GM12878 (cell line): Measurements from ENCODE around the gene PTCD1. TPM values are rescaled to one million over a fixed set of nuclear protein-coding genes. Genes with fewer than 3 reads are reported as not detected.

ENCODE experiments used
- ATAC-seq: fragments of 200-7000 bp; cut with Tn5 transposase; 3 replicates; pipeline ENCODE4 v1.9.1; 2020; ENCODE audit warnings: mild to moderate bottlenecking, moderate library complexity
- BruUV-seq: library from RNA; stranded (reverse); fragments of 400-500 nt; replicated peaks from 2 replicates; lab custom pipeline; 2021; lab: Mats Ljungman, UMichigan
- CTCF ChIA-PET: fragments of 300-600 bp; sonication (Branson Sonifier 250); formaldehyde crosslinking; extraction: SDS; loops from one replicate; lab custom pipeline; 2021; ENCODE audit warnings: inconsistent platforms; lab: Yijun Ruan, JAX
- POLR2A ChIA-PET: fragments of 350-600 bp; formaldehyde crosslinking; extraction: SDS; loops from one replicate; lab custom pipeline; 2021; ENCODE audit warnings: inconsistent platforms; lab: Charles Lee
- RAD21 ChIA-PET: fragments of 300-600 bp; sonication (Branson Sonifier 250); formaldehyde crosslinking; loops from one replicate; lab custom pipeline; 2023; ENCODE audit warnings: antibody characterized with exemption; ENCODE audit not compliant: unreplicated experiment; lab: Charles Lee
- SMC1A ChIA-PET: fragments of 300-600 bp; sonication (Branson Sonifier 250); formaldehyde crosslinking; loops from one replicate; lab custom pipeline; 2023; ENCODE audit not compliant: unreplicated experiment, uncharacterized antibody; lab: Charles Lee
- DNase-seq: peaks from one replicate; pipeline ENCODE4 v3.0.0-alpha.2; 2011; ENCODE audit warnings: low read depth, low spot score
- FAIRE-seq: peaks from 3 replicates; lab custom pipeline; 2011; peaks lifted over from hg19 to GRCh38; lab: Jason Lieb, UNC
- H2AFZ ChIP-seq: 2 replicates; pipeline ENCODE4 v1.6.0; 2011; ENCODE audit warnings: low read depth, low read length, control low read depth; ENCODE audit not compliant: control insufficient read depth
- H3K27ac ChIP-seq: 2 replicates; pipeline ENCODE4 v1.5.1; 2011; ENCODE audit warnings: control low read depth; ENCODE audit not compliant: control insufficient read depth, insufficient read depth
- H3K27me3 ChIP-seq, 2 experiments: replicated peaks in 1 of 2; 2 replicates each; pipeline versions ENCODE4 v1.6.0 to v1.6.1; 2011; ENCODE audit warnings: low read length in 1 of 2; ENCODE audit not compliant: control insufficient read depth in 2 of 2, insufficient read depth in 2 of 2
- H3K36me3 ChIP-seq, 2 experiments: 2 replicates each; pipeline ENCODE4 v1.5.1; 2011; ENCODE audit warnings: low read length in 1 of 2; ENCODE audit not compliant: control insufficient read depth in 2 of 2, insufficient read depth in 2 of 2
- H3K4me1 ChIP-seq: 2 replicates; pipeline ENCODE4 v1.6.1; 2011; ENCODE audit warnings: mild to moderate bottlenecking, low read length, moderate library complexity, mixed read lengths; ENCODE audit not compliant: control insufficient read depth, insufficient read depth
- H3K4me2 ChIP-seq: 2 replicates; pipeline ENCODE4 v1.6.0; 2011; ENCODE audit warnings: control low read depth; ENCODE audit not compliant: control insufficient read depth, insufficient read depth
- H3K4me3 ChIP-seq: fragments of 200-600 bp; sonication (generic); 2 replicates; pipeline ENCODE4 v1.5.1; 2016
- H3K79me2 ChIP-seq: 2 replicates; pipeline ENCODE4 v1.6.0; 2011; ENCODE audit warnings: low read length; ENCODE audit not compliant: control insufficient read depth, insufficient read depth
- H3K9ac ChIP-seq: 2 replicates; pipeline ENCODE4 v1.8.0; 2011; ENCODE audit warnings: low read length, control low read depth, mixed read lengths; ENCODE audit not compliant: control insufficient read depth, insufficient read depth
- H3K9me3 ChIP-seq: replicated peaks from 3 replicates; pipeline ENCODE4 v1.5.1; 2011; ENCODE audit warnings: mild to moderate bottlenecking, low read length; ENCODE audit not compliant: control insufficient read depth, insufficient read depth
- H4K20me1 ChIP-seq: 2 replicates; pipeline ENCODE4 v1.6.0; 2011; ENCODE audit not compliant: control insufficient read depth, insufficient read depth
- BCLAF1 ChIP-seq: fragments of 450-650 bp; IDR thresholded peaks from 2 replicates; pipeline ENCODE4 v1.6.1; 2017; ENCODE audit warnings: antibody characterized with exemption, mild to moderate bottlenecking, moderate library complexity
- CEBPB ChIP-seq, 2 experiments: fragments of 150-350 bp in 1 of 2; IDR thresholded peaks; 2 replicates each; pipeline ENCODE4 v1.6.1; 2012 to 2014; ENCODE audit warnings: low read depth in 2 of 2, low read length in 2 of 2, borderline replicate concordance in 1 of 2, inconsistent platforms in 1 of 2
- CHD4 ChIP-seq: fragments of 200-600 bp; sonication (generic); IDR thresholded peaks from 2 replicates; pipeline ENCODE4 v1.6.1; 2016; ENCODE audit warnings: mild to moderate bottlenecking
- HDAC6 ChIP-seq: fragments of 200-600 bp; sonication (generic); IDR thresholded peaks from one replicate; pipeline ENCODE4 v1.8.0; 2017; ENCODE audit warnings: antibody characterized with exemption; ENCODE audit not compliant: unreplicated experiment
- MEF2B ChIP-seq: fragments of 450-650 bp; IDR thresholded peaks from 2 replicates; pipeline ENCODE4 v1.6.1; 2018; ENCODE audit warnings: mild to moderate bottlenecking, moderate library complexity; ENCODE audit not compliant: partially characterized antibody, poor library complexity, severe bottlenecking
- NKRF ChIP-seq: fragments of 450-650 bp; conservative IDR thresholded peaks from 2 replicates; pipeline ENCODE4 v1.6.1; 2017; ENCODE audit warnings: mild to moderate bottlenecking, moderate library complexity
- RB1 ChIP-seq: fragments of 450-650 bp; formaldehyde crosslinking; IDR thresholded peaks from 2 replicates; pipeline ENCODE4 v1.6.1; 2017; ENCODE audit warnings: mild to moderate bottlenecking, borderline replicate concordance
- SIX5 ChIP-seq: IDR thresholded peaks from 2 replicates; pipeline ENCODE4 v1.6.1; 2011; ENCODE audit warnings: mild to moderate bottlenecking, low read depth, low read length, moderate library complexity; ENCODE audit not compliant: severe bottlenecking
- SMAD1 ChIP-seq: fragments of 450-650 bp; IDR thresholded peaks from 2 replicates; pipeline ENCODE4 v1.6.1; 2018; ENCODE audit warnings: mild to moderate bottlenecking, low read depth; ENCODE audit not compliant: partially characterized antibody
- SPI1 ChIP-seq: IDR thresholded peaks from 2 replicates; pipeline ENCODE4 v1.6.1; 2011; ENCODE audit warnings: low read depth, mild to moderate bottlenecking, low read length, moderate library complexity, borderline replicate concordance; ENCODE audit not compliant: insufficient read depth
- SREBF1 ChIP-seq: IDR thresholded peaks from 2 replicates; pipeline ENCODE4 v1.6.1; 2012; ENCODE audit warnings: mild to moderate bottlenecking, low read length
- YBX1 ChIP-seq: fragments of 450-650 bp; IDR thresholded peaks from 2 replicates; pipeline ENCODE4 v1.6.1; 2016; ENCODE audit warnings: antibody characterized with exemption
- ZNF384 ChIP-seq: IDR thresholded peaks from 2 replicates; pipeline ENCODE4 v1.6.1; 2012; ENCODE audit warnings: low read depth, mild to moderate bottlenecking, low read length, improper control_type of control experiment, borderline replicate concordance
- ZSCAN29 ChIP-seq: fragments of 450-650 bp; IDR thresholded peaks from 2 replicates; pipeline ENCODE4 v1.6.1; 2017; ENCODE audit warnings: mild to moderate bottlenecking, moderate library complexity
- WGBS: methylation state at CpG from one replicate; pipeline ENCODE4 v1.1.6; 2016; ENCODE audit warnings: low lambda C conversion rate; ENCODE audit not compliant: insufficient replicate concordance, insufficient coverage; ENCODE audit errors: missing lambda C conversion rate; 5-methylcytosine and 5-hydroxymethylcytosine counted together
- in situ Hi-C: fragments of 300-500 bp; cut with MboI; formaldehyde crosslinking; loops from 9 replicates; pipeline ENCODE4 v1.14.3; 2018; ENCODE audit warnings: mixed read lengths
- intact Hi-C: fragments of 100-400 bp; cut with micrococcal nuclease; formaldehyde crosslinking; loops from one replicate; pipeline ENCODE4 v1.14.2; 2022; ENCODE audit not compliant: unreplicated experiment
- polyA plus RNA-seq, 11 experiments: library from polyadenylated mRNA; depleted of rRNA in 4 of 11; unstranded in 6 of 11; stranded (reverse) in 5 of 11; fragments of >200 nt; fragmentation: Nextera tagmentation in 4 of 11; fragmentation: Illumina TruSeq in 1 of 11; extraction: Ambion mirVana in 4 of 11; extraction: Trizol in 1 of 11; gene quantifications; 1 replicate in 1 of 11; 2 replicates in 10 of 11; pipeline versions ENCODE4 v1.2.1 to v1.2.3, GENCODE V29; 2011 to 2016; ENCODE audit warnings: inconsistent platforms in 2 of 11, missing spikeins in 2 of 11, low read depth in 1 of 11
- total RNA-seq, 4 experiments: library from RNA; depleted of rRNA in 3 of 4; stranded (reverse); fragments of >200 nt in 3 of 4; fragmentation: Illumina TruSeq in 1 of 4; extraction: Trizol in 1 of 4; gene quantifications; 2 replicates each; pipeline versions ENCODE4 v1.2.1 to v1.2.3, GENCODE V29; 2013 to 2021

The PTCD1 gene
- total and polyA plus RNA-seq, 10 of the 15 experiments (the other 5 are each of a cell fraction or from before 2014, with no cell fraction given) = 0.26 to 9.7 (median 5.0) TPM

- TF ChIP-seq NKRF = 0 out of 2 replicates have a peak, but pooled peaks have one; percentile 17
- 0 out of 2 replicates have a peak, but pooled peaks have one; percentile 23 for TF ChIP-seq ZSCAN29
- no peak for TF ChIP-seq RB1
- no peak for TF ChIP-seq CHD4
- TF ChIP-seq YBX1 = no peak
- TF ChIP-seq CEBPB (IDR thresholded peaks at IDR 0.05; ENCODE audit: borderline replicate concordance in 1 of 2, low read depth in 2 of 2, low read length in 2 of 2) = no peak
- TF ChIP-seq, all 136 proteins: peak for 48
These were observed 57.6 kb downstream of the PTCD1 start (continued) for GRCh38 chr7:99380823-99381663.

GRCh38 chr7:99380032-99380822 is 58.4 kb downstream of the PTCD1 start:
- ATAC-seq = peak; percentile 73
- SMC1A ChIA-PET = interaction anchor here (1.0 to 2.7 kb wide), 2 partner anchors 11 to 28 kb away, joined by 3 to 20 read pairs; partner anchors contain the start of genes BUD31 and PDAP1
- Histone ChIP-seq H2AFZ (peak overlapping the region; percentile 41), H3K4me3 (peak overlapping the region; percentile 64), H3K9ac (peak overlapping the region; percentile 95), H3K27me3 (no peaks in the 10 kb centered on the region), H3K4me2 (peak overlapping the region; percentile 96), H4K20me1 (no peaks in the 10 kb centered on the region; the same call in 1 of the 2 replicates), H3K36me3 (peaks cover 4 to 10% of the 10 kb centered on the region in 2 experiments), H3K79me2 (peaks cover 76% of the 10 kb centered on the region), H3K9me3 (no peaks in the 10 kb centered on the region), H3K4me1 (peaks cover 45% of the 10 kb centered on the region), H3K27ac (peak overlapping the region; percentile 100)
- RAD21 ChIA-PET = interaction anchor here (0.5 to 2.3 kb wide), 4 partner anchors 9 to 29 kb away, joined by 3 to 15 read pairs (median 7); partner anchors contain the start of genes BUD31 and PDAP1
- peak; percentile 94 for DNase-seq
- intact Hi-C loops (loop anchor here (2.0 kb wide), 1 partner anchor 29 kb away; the partner anchor contains the start of genes BUD31 and PDAP1), in situ Hi-C loops (no loop called here)
- no TSS peak for BruUV-seq
- WGBS = under 1% methylated on average over 12 of the region's 12 CpGs
- CTCF ChIA-PET = interaction anchor here (1.7 kb wide), 1 partner anchor 29 kb away, joined by 5 read pairs; the partner anchor contains the start of genes BUD31 and PDAP1
- POLR2A ChIA-PET = interaction anchor here (0.5 to 2.8 kb wide), 5 partner anchors 29 to 450 kb away, joined by 3 to 51 read pairs (median 4); partner anchors contain the start of genes ARPC1A, BUD31 and PDAP1
- peak; percentile 97 for FAIRE-seq
- TF ChIP-seq SIX5 (no peak), SMAD1 (no peak), HDAC6 (no peak), RB1 (no peak; the same call in 1 of the 2 replicates), MEF2B (no peak), ZNF384 (no peak), SPI1 (peak; percentile 98), BCLAF1 (no peak), SREBF1 (no peak)
